ENCODE results near the gene ABHD16A. TPM values are rescaled to one million over a fixed set of nuclear protein-coding genes. Genes with fewer than 3 reads are reported as not detected.
A peak's percentile ranks its signal among the peaks of the same experiment; 100 is the strongest.

The ABHD16A gene
- total RNA-seq, 4 donors from 2014 or later: 41.8 to 62.8 (median 57.4) TPM

GRCh38 chr6:31654574-31655348, 48.4 kb downstream of the ABHD16A start:
- DNase-seq (ENCODE audit: low spot score): no peak
- ATAC-seq (ENCODE audit: low FRiP score): no peak
- no peak for TF ChIP-seq CTCF (IDR thresholded peaks at IDR 0.05)

GRCh38 chr6:31652925-31653724, 50.0 kb downstream of the ABHD16A start:
- DNase-seq (ENCODE audit: low spot score) (peak; percentile 74), ATAC-seq (ENCODE audit: low FRiP score) (peak; percentile 73)
- no peak for TF ChIP-seq CTCF (IDR thresholded peaks at IDR 0.05)

- DNase-seq (ENCODE audit: low spot score): no peak
- TF ChIP-seq CTCF (IDR thresholded peaks at IDR 0.05): no peak
- peak; percentile 58 for ATAC-seq (ENCODE audit: low FRiP score)
Measured at GRCh38 chr6:31651602-31652191, 51.4 kb downstream of the ABHD16A start.

- ATAC-seq (ENCODE audit: low FRiP score): no peak
- no peak for TF ChIP-seq CTCF (IDR thresholded peaks at IDR 0.05)
- no peak for DNase-seq (ENCODE audit: low spot score)
Measured at GRCh38 chr6:31645325-31645724, 57.8 kb downstream of the ABHD16A start.

- DNase-seq (ENCODE audit: low spot score) (no peak), ATAC-seq (ENCODE audit: low FRiP score) (no peak)
- no peak for TF ChIP-seq CTCF (IDR thresholded peaks at IDR 0.05)
Measured at GRCh38 chr6:31643818-31644454, 59.2 kb downstream of the ABHD16A start.

GRCh38 chr6:31642798-31643570, 60.1 kb downstream of the ABHD16A start:
- ATAC-seq (ENCODE audit: low FRiP score) (no peak), DNase-seq (ENCODE audit: low spot score) (no peak)
- TF ChIP-seq CTCF (IDR thresholded peaks at IDR 0.05): no peak
